WTC11 (cell line): ENCODE measurements around the gene DACT3. TPM values are rescaled to one million over a fixed set of nuclear protein-coding genes. Genes with fewer than 3 reads are reported as not detected.

ENCODE experiments used
- ATAC-seq: fragments of 200-7000 bp; cut with Tn5 transposase; 2 replicates; pipeline ENCODE4 v1.10.0; 2021; ENCODE audit warnings: mild to moderate bottlenecking, moderate library complexity
- CTCF ChIA-PET: fragments of 300-600 bp; sonication (Branson Sonifier 250); formaldehyde crosslinking; loops from one replicate; lab custom pipeline; 2021; ENCODE audit warnings: antibody characterized with exemption; lab: Charles Lee
- POLR2A ChIA-PET: fragments of 350-600 bp; sonication (Branson Sonifier 250); formaldehyde crosslinking; loops from one replicate; lab custom pipeline; 2021; ENCODE audit warnings: antibody characterized with exemption; lab: Charles Lee
- DNase-seq: peaks from one replicate; pipeline ENCODE4 v3.0.0; 2021; ENCODE audit warnings: low spot score
- H3K27ac Mint-ChIP-seq: 2 replicates; pipeline ENCODE4 v1.8.0; 2021; ENCODE audit warnings: mixed read lengths
- H3K27me3 Mint-ChIP-seq: 2 replicates; pipeline ENCODE4 v1.8.0; 2021; ENCODE audit warnings: low read depth, mild to moderate bottlenecking, moderate library complexity, mixed read lengths
- H3K36me3 Mint-ChIP-seq: 2 replicates; pipeline ENCODE4 v1.8.0; 2021; ENCODE audit warnings: mixed read lengths
- H3K4me1 Mint-ChIP-seq: 2 replicates; pipeline ENCODE4 v1.8.0; 2022; ENCODE audit warnings: mixed read lengths
- H3K4me3 Mint-ChIP-seq: 2 replicates; pipeline ENCODE4 v1.8.0; 2021; ENCODE audit warnings: mild to moderate bottlenecking, moderate library complexity, mixed read lengths
- H3K9me3 Mint-ChIP-seq: 2 replicates; pipeline ENCODE4 v1.8.0; 2021; ENCODE audit warnings: mixed read lengths
- FOXK1 ChIP-seq: sonication (generic); formaldehyde crosslinking; IDR thresholded peaks from 2 replicates; pipeline ENCODE4 v1.8.0; 2022; ENCODE audit warnings: mild to moderate bottlenecking, moderate library complexity, missing genetic modification reagents
- GABPB1 ChIP-seq: sonication (generic); formaldehyde crosslinking; IDR thresholded peaks from 2 replicates; pipeline ENCODE4 v1.8.1; 2023; ENCODE audit warnings: mild to moderate bottlenecking, missing genetic modification reagents
- MXD4 ChIP-seq: fragments of 250-450 bp; sonication (Bioruptor Pico); IDR thresholded peaks from 2 replicates; pipeline ENCODE4 v1.8.0; 2021; ENCODE audit warnings: mild to moderate bottlenecking, moderate library complexity, borderline replicate concordance
- MYBL2 ChIP-seq: sonication (generic); formaldehyde crosslinking; IDR thresholded peaks from 2 replicates; pipeline ENCODE4 v1.8.1; 2023; ENCODE audit warnings: mild to moderate bottlenecking, moderate library complexity, missing genetic modification reagents
- NR3C1 ChIP-seq: sonication (generic); formaldehyde crosslinking; conservative IDR thresholded peaks from 2 replicates; pipeline ENCODE4 v1.8.1; 2023; ENCODE audit warnings: low read depth, mild to moderate bottlenecking, missing genetic modification reagents
- PRRX2 ChIP-seq: fragments of 250-450 bp; sonication (Bioruptor Pico); IDR thresholded peaks from 2 replicates; pipeline ENCODE4 v1.8.0; 2021; ENCODE audit warnings: mild to moderate bottlenecking
- TCF7 ChIP-seq: sonication (generic); formaldehyde crosslinking; IDR thresholded peaks from 2 replicates; pipeline ENCODE4 v1.8.0; 2022; ENCODE audit warnings: mild to moderate bottlenecking, low read depth, missing genetic modification reagents, moderate library complexity
- TP53 ChIP-seq: sonication (generic); formaldehyde crosslinking; IDR thresholded peaks from 2 replicates; pipeline ENCODE4 v1.8.1; 2023; ENCODE audit warnings: mild to moderate bottlenecking, missing genetic modification reagents
- ZNF121 ChIP-seq: sonication (generic); formaldehyde crosslinking; IDR thresholded peaks from 2 replicates; pipeline ENCODE4 v1.8.0; 2023; ENCODE audit warnings: missing genetic modification reagents
- ZNF423 ChIP-seq: fragments of 250-450 bp; sonication (Bioruptor Pico); IDR thresholded peaks from 2 replicates; pipeline ENCODE4 v2.1.2; 2022; ENCODE audit warnings: mild to moderate bottlenecking, moderate library complexity
- total RNA-seq: library from RNA; stranded (reverse); gene quantifications from 3 replicates; pipeline ENCODE4 v1.2.3, GENCODE V29; 2021
- TF ChIP-seq, protein P1 (sequence below): sonication (generic); formaldehyde crosslinking; IDR thresholded peaks from 2 replicates; pipeline ENCODE4 v1.8.0; 2022; ENCODE audit warnings: mild to moderate bottlenecking, missing genetic modification reagents
- TF ChIP-seq, protein P2 (sequence below): sonication (generic); formaldehyde crosslinking; IDR thresholded peaks from 2 replicates; pipeline ENCODE4 v1.8.1; 2023; ENCODE audit warnings: mild to moderate bottlenecking, missing genetic modification reagents
- TF ChIP-seq, protein P3 (sequence below): fragments of 250-450 bp; sonication (Bioruptor Pico); IDR thresholded peaks from 2 replicates; pipeline ENCODE4 v1.8.0; 2021; ENCODE audit warnings: mild to moderate bottlenecking
- TF ChIP-seq, protein P4 (sequence below): sonication (generic); formaldehyde crosslinking; IDR thresholded peaks from 2 replicates; pipeline ENCODE4 v1.8.0; 2023; ENCODE audit warnings: mild to moderate bottlenecking, missing genetic modification reagents
- TF ChIP-seq, protein P5 (sequence below): sonication (generic); formaldehyde crosslinking; IDR thresholded peaks from 2 replicates; pipeline ENCODE4 v1.8.1; 2022; ENCODE audit warnings: missing genetic modification reagents, borderline replicate concordance
- TF ChIP-seq, protein P6 (sequence below): fragments of 250-450 bp; sonication (Bioruptor Pico); IDR thresholded peaks from 2 replicates; pipeline ENCODE4 v1.9.0; 2021; ENCODE audit warnings: mild to moderate bottlenecking, borderline replicate concordance
- TF ChIP-seq, protein P7 (sequence below): sonication (generic); formaldehyde crosslinking; IDR thresholded peaks from 2 replicates; pipeline ENCODE4 v1.8.0; 2022; ENCODE audit warnings: missing genetic modification reagents

The DACT3 gene
- total RNA-seq, 1 experiment from 2014 or later: 1.9 TPM

DNA sequence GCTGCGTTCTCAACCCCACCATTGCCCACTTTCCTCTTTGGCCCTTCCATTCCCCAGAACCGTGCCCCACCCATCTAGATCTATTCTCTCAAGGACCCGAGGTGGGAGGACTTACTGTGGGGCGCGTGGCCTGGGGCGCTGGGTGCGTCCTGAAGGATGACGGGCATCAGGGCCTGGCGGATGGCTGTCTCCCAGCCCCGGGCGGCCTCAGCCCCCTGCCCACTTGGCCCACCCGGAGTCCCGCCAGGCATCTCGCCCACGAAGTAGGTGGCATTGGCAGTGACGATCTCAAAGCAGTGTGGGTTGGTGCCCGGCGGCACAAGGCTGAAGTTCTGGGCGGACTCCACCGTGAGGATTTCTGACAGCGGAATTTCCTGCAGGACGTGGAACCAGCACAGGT lies 32.8 kb upstream of the DACT3 start:
- Mint-ChIP-seq H3K27ac (no peak overlapping the region), H3K9me3 (peaks cover 6% of the 10 kb centered on the region), H3K27me3 (no peaks in the 10 kb centered on the region), H3K36me3 (peaks cover 80% of the 10 kb centered on the region), H3K4me1 (peaks cover 11% of the 10 kb centered on the region), H3K4me3 (no peak overlapping the region)
- POLR2A ChIA-PET: interaction anchor here (0.6 kb wide), 1 partner anchor 26 kb away, joined by 9 read pairs; no protein-coding TSS in a partner anchor
- CTCF ChIA-PET: no interaction called here
- DNase-seq: no peak
- ATAC-seq: no peak
- no peak for TF ChIP-seq TP53 (CRISPR knock-in tag)
- TF ChIP-seq, protein P1, sequence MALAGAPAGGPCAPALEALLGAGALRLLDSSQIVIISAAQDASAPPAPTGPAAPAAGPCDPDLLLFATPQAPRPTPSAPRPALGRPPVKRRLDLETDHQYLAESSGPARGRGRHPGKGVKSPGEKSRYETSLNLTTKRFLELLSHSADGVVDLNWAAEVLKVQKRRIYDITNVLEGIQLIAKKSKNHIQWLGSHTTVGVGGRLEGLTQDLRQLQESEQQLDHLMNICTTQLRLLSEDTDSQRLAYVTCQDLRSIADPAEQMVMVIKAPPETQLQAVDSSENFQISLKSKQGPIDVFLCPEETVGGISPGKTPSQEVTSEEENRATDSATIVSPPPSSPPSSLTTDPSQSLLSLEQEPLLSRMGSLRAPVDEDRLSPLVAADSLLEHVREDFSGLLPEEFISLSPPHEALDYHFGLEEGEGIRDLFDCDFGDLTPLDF (CRISPR knock-in tag): no peak
- no peak for TF ChIP-seq ZNF121 (CRISPR knock-in tag)
- TF ChIP-seq MXD4: no peak
- TF ChIP-seq MYBL2 (CRISPR knock-in tag): no peak
- no peak for TF ChIP-seq PRRX2
- TF ChIP-seq, protein P2, sequence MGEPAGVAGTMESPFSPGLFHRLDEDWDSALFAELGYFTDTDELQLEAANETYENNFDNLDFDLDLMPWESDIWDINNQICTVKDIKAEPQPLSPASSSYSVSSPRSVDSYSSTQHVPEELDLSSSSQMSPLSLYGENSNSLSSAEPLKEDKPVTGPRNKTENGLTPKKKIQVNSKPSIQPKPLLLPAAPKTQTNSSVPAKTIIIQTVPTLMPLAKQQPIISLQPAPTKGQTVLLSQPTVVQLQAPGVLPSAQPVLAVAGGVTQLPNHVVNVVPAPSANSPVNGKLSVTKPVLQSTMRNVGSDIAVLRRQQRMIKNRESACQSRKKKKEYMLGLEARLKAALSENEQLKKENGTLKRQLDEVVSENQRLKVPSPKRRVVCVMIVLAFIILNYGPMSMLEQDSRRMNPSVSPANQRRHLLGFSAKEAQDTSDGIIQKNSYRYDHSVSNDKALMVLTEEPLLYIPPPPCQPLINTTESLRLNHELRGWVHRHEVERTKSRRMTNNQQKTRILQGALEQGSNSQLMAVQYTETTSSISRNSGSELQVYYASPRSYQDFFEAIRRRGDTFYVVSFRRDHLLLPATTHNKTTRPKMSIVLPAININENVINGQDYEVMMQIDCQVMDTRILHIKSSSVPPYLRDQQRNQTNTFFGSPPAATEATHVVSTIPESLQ (CRISPR knock-in tag): no peak
- no peak for TF ChIP-seq FOXK1
- no peak for TF ChIP-seq NR3C1 (CRISPR knock-in tag)
- TF ChIP-seq, protein P3, sequence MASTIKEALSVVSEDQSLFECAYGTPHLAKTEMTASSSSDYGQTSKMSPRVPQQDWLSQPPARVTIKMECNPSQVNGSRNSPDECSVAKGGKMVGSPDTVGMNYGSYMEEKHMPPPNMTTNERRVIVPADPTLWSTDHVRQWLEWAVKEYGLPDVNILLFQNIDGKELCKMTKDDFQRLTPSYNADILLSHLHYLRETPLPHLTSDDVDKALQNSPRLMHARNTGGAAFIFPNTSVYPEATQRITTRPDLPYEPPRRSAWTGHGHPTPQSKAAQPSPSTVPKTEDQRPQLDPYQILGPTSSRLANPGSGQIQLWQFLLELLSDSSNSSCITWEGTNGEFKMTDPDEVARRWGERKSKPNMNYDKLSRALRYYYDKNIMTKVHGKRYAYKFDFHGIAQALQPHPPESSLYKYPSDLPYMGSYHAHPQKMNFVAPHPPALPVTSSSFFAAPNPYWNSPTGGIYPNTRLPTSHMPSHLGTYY (CRISPR knock-in tag): no peak
- TF ChIP-seq, protein P4, sequence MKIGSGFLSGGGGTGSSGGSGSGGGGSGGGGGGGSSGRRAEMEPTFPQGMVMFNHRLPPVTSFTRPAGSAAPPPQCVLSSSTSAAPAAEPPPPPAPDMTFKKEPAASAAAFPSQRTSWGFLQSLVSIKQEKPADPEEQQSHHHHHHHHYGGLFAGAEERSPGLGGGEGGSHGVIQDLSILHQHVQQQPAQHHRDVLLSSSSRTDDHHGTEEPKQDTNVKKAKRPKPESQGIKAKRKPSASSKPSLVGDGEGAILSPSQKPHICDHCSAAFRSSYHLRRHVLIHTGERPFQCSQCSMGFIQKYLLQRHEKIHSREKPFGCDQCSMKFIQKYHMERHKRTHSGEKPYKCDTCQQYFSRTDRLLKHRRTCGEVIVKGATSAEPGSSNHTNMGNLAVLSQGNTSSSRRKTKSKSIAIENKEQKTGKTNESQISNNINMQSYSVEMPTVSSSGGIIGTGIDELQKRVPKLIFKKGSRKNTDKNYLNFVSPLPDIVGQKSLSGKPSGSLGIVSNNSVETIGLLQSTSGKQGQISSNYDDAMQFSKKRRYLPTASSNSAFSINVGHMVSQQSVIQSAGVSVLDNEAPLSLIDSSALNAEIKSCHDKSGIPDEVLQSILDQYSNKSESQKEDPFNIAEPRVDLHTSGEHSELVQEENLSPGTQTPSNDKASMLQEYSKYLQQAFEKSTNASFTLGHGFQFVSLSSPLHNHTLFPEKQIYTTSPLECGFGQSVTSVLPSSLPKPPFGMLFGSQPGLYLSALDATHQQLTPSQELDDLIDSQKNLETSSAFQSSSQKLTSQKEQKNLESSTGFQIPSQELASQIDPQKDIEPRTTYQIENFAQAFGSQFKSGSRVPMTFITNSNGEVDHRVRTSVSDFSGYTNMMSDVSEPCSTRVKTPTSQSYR: no peak
- no peak for TF ChIP-seq TCF7
- TF ChIP-seq ZNF423 (CRISPR knock-in tag): no peak

DNA sequence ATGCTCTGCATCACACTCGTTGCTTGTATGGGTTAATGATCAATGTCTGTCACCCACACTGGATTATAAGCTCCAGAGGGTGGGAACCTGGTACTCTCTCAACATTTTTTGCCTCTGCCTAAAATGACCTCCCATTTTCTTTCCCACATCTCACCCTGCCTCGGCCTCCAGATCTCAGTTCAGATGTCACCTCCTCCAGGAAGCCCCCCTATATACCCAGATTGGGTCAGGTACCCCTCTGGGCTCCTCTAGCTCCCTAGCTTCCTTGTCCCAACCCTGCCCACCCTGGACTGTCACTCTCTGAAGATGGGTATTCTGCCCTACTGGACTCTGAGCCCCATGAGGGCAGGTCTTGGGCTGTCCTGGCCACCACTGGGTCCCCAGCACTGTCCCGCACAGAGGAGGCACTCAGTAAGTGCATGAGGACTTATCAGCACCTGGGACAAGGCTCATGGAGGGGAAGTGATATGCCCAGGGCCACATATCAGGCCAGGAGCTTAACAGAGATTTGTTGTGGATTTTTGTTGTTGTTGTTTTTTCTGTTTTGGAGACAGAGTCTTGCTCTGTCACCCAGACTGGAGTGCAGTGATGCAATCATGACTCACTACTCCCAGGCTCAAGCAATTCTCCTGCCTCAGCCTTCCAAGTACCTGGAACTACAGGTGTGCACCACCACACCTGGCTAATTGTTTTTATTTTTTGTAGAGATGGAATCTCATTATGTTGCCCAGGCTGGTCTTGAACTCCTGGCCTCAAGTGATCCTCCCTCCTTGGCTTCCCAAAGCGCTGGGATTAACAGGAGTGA lies 32.1 kb upstream of the DACT3 start:
- H3K36me3 Mint-ChIP-seq: peaks cover 78% of the 10 kb centered on the region
- H3K4me3 Mint-ChIP-seq: no peak overlapping the region
- TF ChIP-seq, protein P5, sequence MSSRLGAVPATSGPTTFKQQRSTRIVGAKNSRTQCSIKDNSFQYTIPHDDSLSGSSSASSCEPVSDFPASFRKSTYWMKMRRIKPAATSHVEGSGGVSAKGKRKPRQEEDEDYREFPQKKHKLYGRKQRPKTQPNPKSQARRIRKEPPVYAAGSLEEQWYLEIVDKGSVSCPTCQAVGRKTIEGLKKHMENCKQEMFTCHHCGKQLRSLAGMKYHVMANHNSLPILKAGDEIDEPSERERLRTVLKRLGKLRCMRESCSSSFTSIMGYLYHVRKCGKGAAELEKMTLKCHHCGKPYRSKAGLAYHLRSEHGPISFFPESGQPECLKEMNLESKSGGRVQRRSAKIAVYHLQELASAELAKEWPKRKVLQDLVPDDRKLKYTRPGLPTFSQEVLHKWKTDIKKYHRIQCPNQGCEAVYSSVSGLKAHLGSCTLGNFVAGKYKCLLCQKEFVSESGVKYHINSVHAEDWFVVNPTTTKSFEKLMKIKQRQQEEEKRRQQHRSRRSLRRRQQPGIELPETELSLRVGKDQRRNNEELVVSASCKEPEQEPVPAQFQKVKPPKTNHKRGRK (CRISPR knock-in tag): no peak
- TF ChIP-seq, protein P6, sequence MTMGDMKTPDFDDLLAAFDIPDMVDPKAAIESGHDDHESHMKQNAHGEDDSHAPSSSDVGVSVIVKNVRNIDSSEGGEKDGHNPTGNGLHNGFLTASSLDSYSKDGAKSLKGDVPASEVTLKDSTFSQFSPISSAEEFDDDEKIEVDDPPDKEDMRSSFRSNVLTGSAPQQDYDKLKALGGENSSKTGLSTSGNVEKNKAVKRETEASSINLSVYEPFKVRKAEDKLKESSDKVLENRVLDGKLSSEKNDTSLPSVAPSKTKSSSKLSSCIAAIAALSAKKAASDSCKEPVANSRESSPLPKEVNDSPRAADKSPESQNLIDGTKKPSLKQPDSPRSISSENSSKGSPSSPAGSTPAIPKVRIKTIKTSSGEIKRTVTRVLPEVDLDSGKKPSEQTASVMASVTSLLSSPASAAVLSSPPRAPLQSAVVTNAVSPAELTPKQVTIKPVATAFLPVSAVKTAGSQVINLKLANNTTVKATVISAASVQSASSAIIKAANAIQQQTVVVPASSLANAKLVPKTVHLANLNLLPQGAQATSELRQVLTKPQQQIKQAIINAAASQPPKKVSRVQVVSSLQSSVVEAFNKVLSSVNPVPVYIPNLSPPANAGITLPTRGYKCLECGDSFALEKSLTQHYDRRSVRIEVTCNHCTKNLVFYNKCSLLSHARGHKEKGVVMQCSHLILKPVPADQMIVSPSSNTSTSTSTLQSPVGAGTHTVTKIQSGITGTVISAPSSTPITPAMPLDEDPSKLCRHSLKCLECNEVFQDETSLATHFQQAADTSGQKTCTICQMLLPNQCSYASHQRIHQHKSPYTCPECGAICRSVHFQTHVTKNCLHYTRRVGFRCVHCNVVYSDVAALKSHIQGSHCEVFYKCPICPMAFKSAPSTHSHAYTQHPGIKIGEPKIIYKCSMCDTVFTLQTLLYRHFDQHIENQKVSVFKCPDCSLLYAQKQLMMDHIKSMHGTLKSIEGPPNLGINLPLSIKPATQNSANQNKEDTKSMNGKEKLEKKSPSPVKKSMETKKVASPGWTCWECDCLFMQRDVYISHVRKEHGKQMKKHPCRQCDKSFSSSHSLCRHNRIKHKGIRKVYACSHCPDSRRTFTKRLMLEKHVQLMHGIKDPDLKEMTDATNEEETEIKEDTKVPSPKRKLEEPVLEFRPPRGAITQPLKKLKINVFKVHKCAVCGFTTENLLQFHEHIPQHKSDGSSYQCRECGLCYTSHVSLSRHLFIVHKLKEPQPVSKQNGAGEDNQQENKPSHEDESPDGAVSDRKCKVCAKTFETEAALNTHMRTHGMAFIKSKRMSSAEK (CRISPR knock-in tag): no peak
- no peak for TF ChIP-seq GABPB1
- TF ChIP-seq, protein P7, sequence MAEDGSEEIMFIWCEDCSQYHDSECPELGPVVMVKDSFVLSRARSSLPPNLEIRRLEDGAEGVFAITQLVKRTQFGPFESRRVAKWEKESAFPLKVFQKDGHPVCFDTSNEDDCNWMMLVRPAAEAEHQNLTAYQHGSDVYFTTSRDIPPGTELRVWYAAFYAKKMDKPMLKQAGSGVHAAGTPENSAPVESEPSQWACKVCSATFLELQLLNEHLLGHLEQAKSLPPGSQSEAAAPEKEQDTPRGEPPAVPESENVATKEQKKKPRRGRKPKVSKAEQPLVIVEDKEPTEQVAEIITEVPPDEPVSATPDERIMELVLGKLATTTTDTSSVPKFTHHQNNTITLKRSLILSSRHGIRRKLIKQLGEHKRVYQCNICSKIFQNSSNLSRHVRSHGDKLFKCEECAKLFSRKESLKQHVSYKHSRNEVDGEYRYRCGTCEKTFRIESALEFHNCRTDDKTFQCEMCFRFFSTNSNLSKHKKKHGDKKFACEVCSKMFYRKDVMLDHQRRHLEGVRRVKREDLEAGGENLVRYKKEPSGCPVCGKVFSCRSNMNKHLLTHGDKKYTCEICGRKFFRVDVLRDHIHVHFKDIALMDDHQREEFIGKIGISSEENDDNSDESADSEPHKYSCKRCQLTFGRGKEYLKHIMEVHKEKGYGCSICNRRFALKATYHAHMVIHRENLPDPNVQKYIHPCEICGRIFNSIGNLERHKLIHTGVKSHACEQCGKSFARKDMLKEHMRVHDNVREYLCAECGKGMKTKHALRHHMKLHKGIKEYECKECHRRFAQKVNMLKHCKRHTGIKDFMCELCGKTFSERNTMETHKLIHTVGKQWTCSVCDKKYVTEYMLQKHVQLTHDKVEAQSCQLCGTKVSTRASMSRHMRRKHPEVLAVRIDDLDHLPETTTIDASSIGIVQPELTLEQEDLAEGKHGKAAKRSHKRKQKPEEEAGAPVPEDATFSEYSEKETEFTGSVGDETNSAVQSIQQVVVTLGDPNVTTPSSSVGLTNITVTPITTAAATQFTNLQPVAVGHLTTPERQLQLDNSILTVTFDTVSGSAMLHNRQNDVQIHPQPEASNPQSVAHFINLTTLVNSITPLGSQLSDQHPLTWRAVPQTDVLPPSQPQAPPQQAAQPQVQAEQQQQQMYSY (CRISPR knock-in tag): no peak

More for the DNA sequence above, 32.1 kb upstream of the DACT3 start:
- Mint-ChIP-seq H3K27ac (no peak overlapping the region), H3K4me1 (peaks cover 11% of the 10 kb centered on the region), H3K9me3 (peaks cover 6% of the 10 kb centered on the region), H3K27me3 (no peaks in the 10 kb centered on the region)
- ChIA-PET CTCF (no interaction called here), POLR2A (no interaction called here)
- DNase-seq (no peak), ATAC-seq (no peak)
